Stimulated activated CD4-positive, alpha-beta T cell treated with anti-CD3 and anti-CD28 coated beads, Interleukin-4, amount 100 ng/mL, for 24 hours (primary cell): Measurements from ENCODE around the gene RPSA.
"Not testable (repeated sequence)": the region's sequence is repeated elsewhere in the genome, so short reads cannot be mapped to it uniquely, and the experiment has no call there.

Source experiments
- DNase-seq: peaks from one replicate; pipeline ENCODE4 v3.0.0-alpha.2; 2020

RPSA gene

DNA sequence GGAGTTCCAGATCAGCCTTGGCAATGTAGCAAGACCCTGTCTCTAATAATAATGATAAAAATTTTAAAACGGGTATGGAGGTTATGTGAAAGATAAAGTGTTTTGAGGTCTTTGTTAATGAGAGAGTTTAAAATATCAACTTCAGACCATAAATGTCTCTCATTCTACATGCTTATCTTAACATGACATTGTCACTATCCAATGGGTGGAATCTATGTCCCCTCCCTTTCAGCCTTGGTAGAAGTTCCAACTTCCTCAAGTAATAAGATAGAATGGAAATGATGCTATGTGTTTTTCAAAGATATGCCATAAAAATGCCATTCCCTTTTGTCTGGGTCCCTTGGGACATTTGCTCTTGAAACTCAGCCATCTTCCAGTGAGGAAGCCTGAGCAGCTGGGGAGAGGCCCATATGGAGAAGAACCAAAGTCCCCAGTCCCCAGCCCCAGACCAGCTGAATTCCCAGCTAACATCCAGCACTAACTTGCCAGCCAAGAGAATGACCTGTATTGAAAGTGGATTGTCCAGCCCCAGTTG lies 17.0 kb downstream of the RPSA start:
- DNase-seq = no peak

GRCh38 chr3:39426312-39426711 lies 19.8 kb downstream of the RPSA start:
- DNase-seq = no peak

- DNase-seq = no peak
These were observed 21.0 kb downstream of the RPSA start for GRCh38 chr3:39427506-39427905.

DNA sequence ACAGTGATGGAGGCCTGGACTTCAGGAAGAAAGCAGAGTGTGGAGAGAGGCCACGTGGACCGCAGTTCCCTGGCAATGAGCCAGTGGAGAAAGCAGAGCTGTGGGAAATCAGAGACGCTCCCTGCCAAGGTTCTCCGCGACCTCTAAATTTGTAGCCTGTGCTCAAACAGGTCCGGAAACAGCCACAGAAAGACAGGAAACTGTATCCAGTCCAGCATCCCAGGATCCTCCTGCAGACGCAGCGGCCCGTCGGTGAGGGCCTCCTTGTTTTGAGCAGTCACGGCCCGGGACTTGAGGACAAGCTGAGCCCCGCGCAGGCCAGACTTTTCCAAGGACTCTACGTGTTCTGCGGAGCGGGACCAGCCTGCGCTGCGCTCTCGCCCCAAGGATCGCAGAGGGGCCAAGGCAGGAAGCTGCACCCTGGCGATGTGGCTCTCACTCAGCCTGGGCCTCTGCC lies 22.3 kb downstream of the RPSA start:
- DNase-seq = no peak

DNA sequence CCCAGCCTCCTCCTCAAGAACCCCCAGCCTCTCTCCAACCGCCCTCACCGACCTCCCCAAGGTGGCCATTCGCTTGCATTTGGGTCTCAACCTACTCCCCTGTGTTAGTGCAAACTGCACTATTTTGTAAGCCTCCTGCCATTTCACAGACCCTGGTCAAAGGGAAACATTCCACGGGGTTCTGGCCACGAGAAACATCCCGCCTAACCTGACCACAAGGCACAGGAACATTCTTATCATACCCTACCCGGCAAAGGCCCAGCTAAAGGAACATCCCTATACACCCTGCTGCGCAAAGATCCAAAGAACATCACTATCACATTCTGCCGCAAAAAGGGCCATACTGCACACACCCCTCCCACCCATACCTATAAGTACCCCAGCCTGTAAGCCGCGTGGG lies 22.9 kb downstream of the RPSA start:
- DNase-seq = no peak

- DNase-seq = no peak
These were observed 25.8 kb downstream of the RPSA start for GRCh38 chr3:39432342-39432741.

GRCh38 chr3:39433642-39434041 lies 27.1 kb downstream of the RPSA start:
- no peak for DNase-seq

GRCh38 chr3:39434574-39434973 lies 28.1 kb downstream of the RPSA start:
- DNase-seq = no peak

GRCh38 chr3:39435006-39435748 lies 28.7 kb downstream of the RPSA start:
- no peak for DNase-seq

GRCh38 chr3:39438880-39439279 lies 32.4 kb downstream of the RPSA start:
- DNase-seq = no peak

DNA sequence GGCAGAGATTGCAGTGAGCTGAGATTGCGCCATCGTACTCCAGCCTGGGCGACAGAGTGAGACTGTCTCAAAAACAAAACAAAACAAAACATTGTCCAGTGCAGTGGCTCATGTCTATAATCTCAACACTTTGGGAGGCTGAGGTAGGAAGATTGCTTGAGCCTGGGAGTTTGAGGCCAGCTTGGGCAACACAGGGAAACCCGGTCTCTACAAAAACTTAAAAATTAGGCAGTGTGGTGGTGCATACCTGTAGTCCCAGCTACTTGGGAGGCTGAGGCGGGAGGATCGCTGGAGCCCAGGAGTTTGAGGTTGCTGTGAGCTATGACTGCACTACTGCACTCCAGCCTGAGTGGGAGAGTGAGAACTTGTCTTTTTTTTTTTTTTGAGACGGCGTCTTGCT lies 33.8 kb downstream of the RPSA start:
- no peak for DNase-seq

GRCh38 chr3:39443530-39443929 lies 37.0 kb downstream of the RPSA start:
- DNase-seq = no peak

DNA sequence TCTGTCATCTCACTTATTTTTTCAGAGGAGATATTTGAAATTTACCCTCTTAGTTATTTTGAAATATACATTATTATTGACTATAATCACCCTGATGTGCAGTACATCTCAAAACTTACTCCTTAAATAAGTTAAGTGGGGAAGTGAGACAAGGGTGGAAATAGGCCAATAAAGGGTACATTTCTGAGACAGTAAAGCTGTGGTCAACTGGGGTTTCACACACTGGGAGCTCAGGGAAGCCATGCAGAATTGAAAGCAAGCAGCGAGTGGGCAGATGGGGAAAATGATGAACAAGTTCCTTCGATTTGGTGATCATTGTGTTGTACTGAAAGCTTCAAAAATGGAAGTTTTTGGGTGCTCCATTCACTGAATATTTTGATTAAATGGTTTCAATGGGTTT lies 39.4 kb downstream of the RPSA start:
- DNase-seq = no peak

- DNase-seq = no peak
These were observed 39.9 kb downstream of the RPSA start for GRCh38 chr3:39446444-39446843.

- peak; percentile 75 for DNase-seq
These were observed 41.3 kb downstream of the RPSA start for GRCh38 chr3:39447637-39448483.

DNA sequence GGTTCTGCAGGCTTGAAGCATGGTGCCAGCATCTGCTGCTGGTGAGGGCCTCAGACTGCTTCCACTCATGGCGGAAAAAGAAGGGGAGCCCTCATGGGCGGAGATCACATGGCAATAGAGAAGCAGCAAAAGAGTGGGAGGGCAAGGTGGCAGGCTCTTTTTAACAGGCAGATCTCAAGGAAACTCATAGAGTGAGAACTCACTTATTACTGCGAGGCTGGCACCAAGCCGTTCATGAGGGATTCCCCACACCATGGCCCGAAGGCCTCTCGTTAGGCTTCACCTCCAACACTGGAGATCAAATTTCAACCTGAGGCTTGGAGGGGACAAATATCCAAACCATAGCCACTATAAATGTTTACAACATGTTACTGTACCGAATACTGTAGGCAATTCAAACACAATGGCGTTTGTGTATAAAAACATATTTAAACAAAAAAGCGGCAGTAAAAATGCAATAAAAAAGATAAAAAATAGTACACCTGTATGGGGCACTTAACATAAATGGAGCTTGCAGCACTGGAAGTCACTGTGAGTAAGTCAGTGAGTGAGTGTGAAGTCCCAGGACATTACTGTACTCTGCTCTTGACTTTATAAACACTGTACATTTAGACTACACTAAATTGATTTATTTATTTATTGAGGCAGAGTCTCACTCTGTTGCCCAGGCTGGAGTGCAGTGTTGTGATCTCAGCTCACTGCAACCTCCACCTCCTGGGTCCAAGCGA lies 42.1 kb downstream of the RPSA start:
- no peak for DNase-seq

DNA sequence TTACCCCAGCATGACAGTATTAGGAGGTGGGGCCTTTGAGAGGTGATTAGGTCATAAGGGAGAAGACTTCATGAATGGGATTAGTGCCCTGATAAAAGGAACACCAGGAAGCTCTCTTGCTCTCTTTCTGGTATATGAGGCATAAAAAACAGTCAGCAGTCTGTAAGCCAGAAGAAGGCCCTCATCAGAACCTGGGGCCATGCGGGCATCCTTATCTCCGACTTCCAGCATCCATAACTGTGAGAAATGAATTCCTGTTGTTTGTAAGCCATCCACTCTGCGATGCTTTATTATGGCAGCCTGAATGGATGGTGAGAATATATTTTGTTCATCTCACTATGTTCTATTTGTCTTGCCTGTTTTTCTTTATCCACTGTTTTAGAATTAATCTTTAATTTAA lies 43.3 kb downstream of the RPSA start:
- DNase-seq = no peak

DNA sequence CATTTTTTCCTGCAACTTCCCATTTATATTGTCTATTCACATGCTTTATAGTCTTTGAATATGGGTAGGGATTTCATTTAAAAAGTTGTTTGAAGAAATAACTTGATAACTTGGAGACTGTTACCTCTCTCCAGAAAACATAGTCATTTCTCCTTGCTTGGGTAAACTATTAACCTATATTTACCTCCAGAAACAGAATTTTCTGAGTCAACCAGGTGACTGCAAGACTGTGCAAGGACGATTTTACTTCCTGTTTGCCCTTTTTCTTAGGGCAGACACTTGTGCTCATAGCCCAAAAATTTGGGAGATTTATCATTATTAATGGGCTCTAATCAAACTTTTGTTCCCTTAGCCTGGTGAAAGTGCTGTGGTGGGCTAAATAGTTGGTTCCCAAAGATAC lies 46.6 kb downstream of the RPSA start:
- no peak for DNase-seq

GRCh38 chr3:39453872-39454271 lies 47.4 kb downstream of the RPSA start:
- not testable (repeated sequence) for DNase-seq

DNA sequence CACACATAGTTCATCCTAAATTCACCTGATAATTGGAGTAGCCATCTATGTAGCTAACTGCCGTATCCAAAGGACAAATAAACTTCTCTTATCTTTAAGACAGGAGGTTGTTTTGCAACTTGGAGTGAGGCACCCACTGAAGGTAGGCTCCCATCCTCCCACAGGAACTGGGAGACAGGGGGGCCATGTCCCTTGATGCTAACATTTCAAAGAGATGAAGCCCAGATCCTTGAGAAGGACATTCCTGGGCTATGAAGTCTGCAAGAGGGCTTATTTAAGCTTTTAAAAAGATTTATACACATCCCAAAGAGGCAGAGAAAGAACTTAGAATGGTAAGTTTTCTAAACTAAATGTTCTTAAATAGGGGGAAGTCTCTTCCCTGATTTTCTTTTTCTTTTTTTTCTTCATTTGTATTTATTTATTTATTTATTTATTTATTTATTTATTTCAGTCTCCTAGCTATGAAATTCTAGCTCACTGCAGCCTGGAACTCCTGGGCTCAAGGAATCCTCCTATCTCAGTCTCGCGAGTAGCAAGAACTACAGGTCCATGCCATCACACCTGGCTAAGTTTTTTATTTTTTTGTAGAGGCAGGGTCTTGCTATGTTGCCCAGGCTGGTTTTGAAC lies 48.2 kb downstream of the RPSA start:
- no peak for DNase-seq

- DNase-seq = no peak
These were observed 49.6 kb downstream of the RPSA start for GRCh38 chr3:39456159-39456558.

DNA sequence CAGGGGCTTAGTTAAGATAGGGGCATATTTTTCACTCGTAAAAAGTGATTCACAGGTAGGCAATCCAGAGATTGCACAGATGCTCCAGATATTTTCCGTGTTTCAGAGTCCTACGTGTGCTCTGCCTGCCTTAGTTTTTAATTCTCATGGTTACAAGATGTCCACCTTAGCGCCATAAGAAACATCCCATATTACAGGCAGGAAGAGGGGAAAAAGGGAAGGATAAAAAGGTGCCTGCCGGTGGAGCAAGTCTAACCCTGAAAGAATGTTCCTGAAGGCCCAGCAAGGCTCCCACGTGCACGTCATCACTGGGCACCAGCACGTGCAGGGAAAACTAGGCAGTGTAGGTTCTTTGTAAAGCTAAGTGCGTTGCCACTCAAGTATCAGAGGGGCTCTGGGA lies 50.8 kb downstream of the RPSA start:
- DNase-seq = no peak

DNA sequence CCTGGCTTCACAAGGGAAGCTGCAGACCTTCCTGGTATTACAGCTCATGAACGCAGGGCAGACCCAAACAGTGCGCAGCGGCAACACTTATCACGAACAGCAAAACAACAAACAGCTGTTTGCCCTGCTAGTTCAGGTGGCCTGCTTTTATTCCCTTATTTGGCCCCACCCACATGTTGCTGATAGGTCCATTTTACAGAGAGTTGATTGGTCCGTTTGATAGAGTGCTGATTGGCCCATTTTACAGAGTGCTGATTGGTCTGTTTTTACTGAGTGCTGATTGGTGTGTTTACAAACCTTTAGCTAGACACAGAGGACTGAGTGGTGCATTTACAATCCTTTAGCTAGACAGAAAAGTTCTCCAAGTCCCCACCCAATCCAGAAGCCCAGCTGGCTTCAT lies 52.1 kb downstream of the RPSA start:
- DNase-seq = not testable (repeated sequence)
